Superior temporal gyrus (tissue), 1 donor: ENCODE results near the gene SNX6.
"Not testable (repeated sequence)": the region's sequence is repeated elsewhere in the genome, so short reads cannot be mapped to it uniquely, and the experiment has no call there.

Source experiments
- DNase-seq: peaks from one replicate; pipeline ENCODE4 v3.0.0-alpha.2; 2016; ENCODE audit errors: extremely low spot score

SNX6 gene

GRCh38 chr14:34634360-34634771 lies 4.4 kb upstream of the SNX6 start:
- DNase-seq, result not testable (repeated sequence)

- no peak for DNase-seq
Measured at GRCh38 chr14:34633742-34634141, 3.8 kb upstream of the SNX6 start.

GRCh38 chr14:34632411-34632978 lies 2.5 kb upstream of the SNX6 start:
- no peak for DNase-seq

GRCh38 chr14:34629344-34629656 lies 648 bp downstream of the SNX6 start:
- no peak for DNase-seq

- no peak for DNase-seq
Measured at GRCh38 chr14:34628681-34629135, 1.2 kb downstream of the SNX6 start.

GRCh38 chr14:34623506-34623905 lies 6.4 kb downstream of the SNX6 start:
- peak; percentile 47 for DNase-seq

- no peak for DNase-seq
Measured at GRCh38 chr14:34620839-34621238, 9.1 kb downstream of the SNX6 start.

- DNase-seq, result no peak
Measured at GRCh38 chr14:34620115-34620514, 9.8 kb downstream of the SNX6 start.

- no peak for DNase-seq
Measured at GRCh38 chr14:34619471-34619870, 10.5 kb downstream of the SNX6 start.

- DNase-seq, result no peak
Measured at GRCh38 chr14:34616360-34616759, 13.6 kb downstream of the SNX6 start.

- DNase-seq, result no peak
Measured at GRCh38 chr14:34615507-34615906, 14.4 kb downstream of the SNX6 start.

- no peak for DNase-seq
Measured at GRCh38 chr14:34614638-34615037, 15.3 kb downstream of the SNX6 start.

GRCh38 chr14:34610101-34610500 lies 19.8 kb downstream of the SNX6 start:
- DNase-seq, result no peak

GRCh38 chr14:34605461-34605860 lies 24.5 kb downstream of the SNX6 start:
- no peak for DNase-seq

- no peak for DNase-seq
Measured at GRCh38 chr14:34604995-34605394, 25.0 kb downstream of the SNX6 start.

- DNase-seq, result no peak
Measured at GRCh38 chr14:34596891-34597290, 33.1 kb downstream of the SNX6 start.

- no peak for DNase-seq
Measured at GRCh38 chr14:34593740-34594375, 36.1 kb downstream of the SNX6 start.

- DNase-seq, result no peak
Measured at GRCh38 chr14:34592623-34593022, 37.3 kb downstream of the SNX6 start.

- DNase-seq, result no peak
Measured at GRCh38 chr14:34583525-34583924, 46.4 kb downstream of the SNX6 start.

GRCh38 chr14:34582117-34582680 lies 47.7 kb downstream of the SNX6 start:
- no peak for DNase-seq

- no peak for DNase-seq
Measured at GRCh38 chr14:34580381-34580780, 49.6 kb downstream of the SNX6 start.

GRCh38 chr14:34571771-34572170 lies 58.2 kb downstream of the SNX6 start:
- DNase-seq, result no peak

- DNase-seq, result no peak
Measured at GRCh38 chr14:34569750-34570149, 60.2 kb downstream of the SNX6 start.

GRCh38 chr14:34568803-34569202 lies 61.1 kb downstream of the SNX6 start:
- no peak for DNase-seq
